Measurements from ENCODE around the gene SVOP.

SVOP gene

GRCh38 chr12:108989376-108989775 lies 31.5 kb downstream of the SVOP start:
- no peak for TF ChIP-seq CTCF (conservative IDR thresholded peaks at IDR 0.05; ENCODE audit: low read depth)
- no peak for DNase-seq (ENCODE audit: low spot score)
- POLR2A ChIA-PET (ENCODE audit: low non-redundant PET): no interaction called here
- CTCF ChIA-PET: no interaction called here
- no peak overlapping the region for H3K27ac ChIP-seq

- no peak for TF ChIP-seq CTCF (conservative IDR thresholded peaks at IDR 0.05; ENCODE audit: low read depth)
- no peak for DNase-seq (ENCODE audit: low spot score)
- POLR2A ChIA-PET (ENCODE audit: low non-redundant PET): no interaction called here
- no peak overlapping the region for H3K27ac ChIP-seq
- CTCF ChIA-PET: no interaction called here
These were observed 35.1 kb downstream of the SVOP start for GRCh38 chr12:108985750-108986149.

- POLR2A ChIA-PET (ENCODE audit: low non-redundant PET): no interaction called here
- CTCF ChIA-PET: no interaction called here
These were observed 37.6 kb downstream of the SVOP start for GRCh38 chr12:108983227-108983626.

GRCh38 chr12:108982621-108983219 lies 38.1 kb downstream of the SVOP start:
- TF ChIP-seq CTCF (conservative IDR thresholded peaks at IDR 0.05; ENCODE audit: low read depth): no peak
- CTCF ChIA-PET: no interaction called here
- no peak for DNase-seq (ENCODE audit: low spot score)
- H3K27ac ChIP-seq: no peak overlapping the region
- POLR2A ChIA-PET (ENCODE audit: low non-redundant PET): no interaction called here

More at GRCh38 chr12:108983227-108983626, 37.6 kb downstream of the SVOP start:
- no peak overlapping the region for H3K27ac ChIP-seq
- no peak for TF ChIP-seq CTCF (conservative IDR thresholded peaks at IDR 0.05; ENCODE audit: low read depth)
- no peak for DNase-seq (ENCODE audit: low spot score)

DNA sequence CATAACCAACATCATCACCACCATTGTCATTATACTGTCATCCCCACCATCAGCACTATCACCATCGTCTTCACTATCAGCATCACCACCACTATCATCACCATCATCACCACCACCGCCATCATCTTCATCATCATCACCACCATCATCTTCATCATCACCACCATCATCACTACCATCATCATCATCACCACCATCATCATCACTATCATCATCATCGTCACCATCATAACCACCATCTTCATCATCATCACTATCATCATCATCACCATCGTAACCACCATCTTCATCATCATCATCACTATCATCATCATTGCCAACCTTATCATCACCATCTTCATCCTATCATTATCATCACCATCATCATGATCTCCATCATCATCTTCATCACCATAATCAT lies 39.0 kb downstream of the SVOP start:
- no peak overlapping the region for H3K27ac ChIP-seq
- no peak for DNase-seq (ENCODE audit: low spot score)
- ChIA-PET CTCF (no interaction called here), POLR2A (ENCODE audit: low non-redundant PET) (no interaction called here)
- TF ChIP-seq CTCF (conservative IDR thresholded peaks at IDR 0.05; ENCODE audit: low read depth): no peak

DNA sequence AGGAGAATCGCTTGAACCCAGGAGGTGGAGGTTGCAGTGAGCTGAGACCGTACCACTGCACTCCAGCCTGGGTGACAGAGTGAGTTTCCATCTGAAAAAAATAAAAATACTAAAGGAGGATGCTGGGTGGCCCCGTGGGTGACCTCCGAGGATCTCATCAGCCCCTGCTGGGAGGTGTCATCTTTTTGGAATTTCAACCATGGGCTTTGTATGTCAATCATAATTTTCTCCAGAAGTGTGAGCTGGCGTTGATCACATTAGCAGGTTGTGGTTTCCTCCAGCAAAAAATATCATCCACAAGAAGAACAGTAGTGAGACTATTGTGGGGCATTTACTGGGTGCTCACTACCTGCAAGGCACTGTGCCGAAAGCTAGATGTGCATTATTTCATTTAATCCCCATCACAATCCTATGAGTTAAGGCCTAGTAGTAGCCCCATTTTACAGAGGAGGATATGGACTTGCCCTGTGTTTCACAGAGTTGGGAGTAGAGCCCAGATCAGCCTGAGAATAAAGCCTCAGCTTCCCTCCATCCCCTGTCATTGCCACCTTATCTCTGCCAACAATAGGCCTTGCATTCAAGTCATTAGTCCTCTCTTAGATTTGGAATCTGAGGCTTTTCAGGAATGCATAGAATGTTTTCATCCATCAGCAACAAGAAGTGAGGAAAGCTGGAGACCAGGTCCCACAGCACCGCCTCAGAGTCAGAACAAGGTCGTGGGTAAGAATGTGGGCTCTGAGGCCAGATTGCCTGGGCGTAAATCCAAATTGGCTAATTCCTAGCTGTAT lies 39.8 kb downstream of the SVOP start:
- POLR2A ChIA-PET (ENCODE audit: low non-redundant PET): no interaction called here
- no peak for TF ChIP-seq CTCF (conservative IDR thresholded peaks at IDR 0.05; ENCODE audit: low read depth)
- H3K27ac ChIP-seq: no peak overlapping the region
- DNase-seq (ENCODE audit: low spot score): no peak
- CTCF ChIA-PET: no interaction called here

All from RWPE1 (cell line).